Panc1 (cell line): ENCODE measurements around the gene LSM10. TPM values are rescaled to one million over a fixed set of nuclear protein-coding genes. Genes with fewer than 3 reads are reported as not detected.

Experiments used
- ATAC-seq: fragments of 200-7000 bp; cut with Tn5 transposase; 2 replicates; pipeline ENCODE4 v1.9.1; 2020; ENCODE audit warnings: mild to moderate bottlenecking, moderate library complexity
- BruUV-seq: library from RNA; stranded (reverse); fragments of 400-500 nt; replicated peaks from 2 replicates; lab custom pipeline; 2021; lab: Mats Ljungman, UMichigan
- CTCF ChIA-PET: fragments of 300-600 bp; sonication (Branson Sonifier 250); formaldehyde crosslinking; loops from one replicate; lab custom pipeline; 2022; ENCODE audit warnings: antibody characterized with exemption; lab: Charles Lee
- POLR2A ChIA-PET: fragments of 300-600 bp; sonication (Branson Sonifier 250); formaldehyde crosslinking; loops from one replicate; lab custom pipeline; 2022; ENCODE audit warnings: antibody characterized with exemption; lab: Charles Lee
- DNase-seq: peaks from one replicate; pipeline ENCODE4 v3.0.0-alpha.2; 2010; ENCODE audit warnings: low read depth, low spot score
- H3K27ac ChIP-seq: 2 replicates; pipeline ENCODE4 v1.5.1; 2011; ENCODE audit warnings: mild to moderate bottlenecking, low read length, inconsistent platforms
- H3K27me3 ChIP-seq: fragments of 200-500 bp; sonication (Bioruptor generic); 2 replicates; pipeline ENCODE4 v1.6.0; 2014; ENCODE audit warnings: low read length, inconsistent platforms; ENCODE audit not compliant: control insufficient read depth, insufficient read depth
- H3K36me3 ChIP-seq: fragments of 200-500 bp; sonication (Bioruptor generic); 2 replicates; pipeline ENCODE4 v1.5.1; 2014; ENCODE audit warnings: inconsistent platforms, mild to moderate bottlenecking, low read length, moderate library complexity; ENCODE audit not compliant: control insufficient read depth, insufficient read depth
- H3K4me1 ChIP-seq: 2 replicates; pipeline ENCODE4 v1.5.1; 2011; ENCODE audit warnings: inconsistent platforms, mild to moderate bottlenecking, low read length, moderate library complexity; ENCODE audit not compliant: control insufficient read depth, insufficient read depth
- H3K4me3 ChIP-seq, 2 experiments: 2 replicates each; pipeline ENCODE4 v1.5.1; 2011 to 2012; ENCODE audit warnings: low read depth in 2 of 2, low read length in 2 of 2, mild to moderate bottlenecking in 2 of 2, inconsistent platforms in 1 of 2, moderate library complexity in 1 of 2
- H3K9me3 ChIP-seq: fragments of 200-500 bp; sonication (Bioruptor generic); 2 replicates; pipeline ENCODE4 v1.5.1; 2014; ENCODE audit warnings: low read depth, mild to moderate bottlenecking, inconsistent platforms, low read length, moderate library complexity; ENCODE audit not compliant: control insufficient read depth, insufficient read depth
- CTCF ChIP-seq: fragments of 450-650 bp; IDR thresholded peaks from 2 replicates; pipeline ENCODE4 v1.5.1; 2017; ENCODE audit warnings: mild to moderate bottlenecking
- POLR2AphosphoS5 ChIP-seq: IDR thresholded peaks from 2 replicates; pipeline ENCODE4 v1.6.1; 2012; ENCODE audit warnings: mild to moderate bottlenecking, low read depth, low read length, moderate library complexity
- REST ChIP-seq, 2 experiments: IDR thresholded peaks; 2 replicates each; pipeline ENCODE4 v1.6.1; 2011 to 2012; ENCODE audit warnings: low read depth in 2 of 2, control low read depth in 1 of 2, low read length in 1 of 2, mild to moderate bottlenecking in 1 of 2, moderate library complexity in 1 of 2; ENCODE audit not compliant: insufficient read depth in 1 of 2
- SIN3A ChIP-seq: IDR thresholded peaks from 2 replicates; pipeline ENCODE4 v1.6.1; 2012; ENCODE audit warnings: low read depth, mild to moderate bottlenecking, low read length, moderate library complexity, borderline replicate concordance; ENCODE audit not compliant: insufficient read depth
- TCF7L2 ChIP-seq: IDR thresholded peaks from 2 replicates; pipeline ENCODE4 v1.6.1; 2011; ENCODE audit warnings: mild to moderate bottlenecking, low read depth, low read length, inconsistent platforms
- in situ Hi-C: cut with HindIII; loops from 2 replicates; pipeline ENCODE4 v1.10.0; 2016; ENCODE audit warnings: low sequenced_read_pairs, low pct_unique_long_range_greater_than_20kb
- intact Hi-C: fragments of 100-400 bp; cut with micrococcal nuclease; formaldehyde crosslinking; loops from one replicate; pipeline ENCODE4 v1.10.0; 2022; ENCODE audit not compliant: unreplicated experiment
- total RNA-seq: library from RNA; stranded (reverse); gene quantifications from one replicate; pipeline ENCODE4 v1.2.1, GENCODE V29; 2021; ENCODE audit not compliant: unreplicated experiment

LSM10 gene
- total RNA-seq, 1 experiment from 2014 or later, result 53.7 TPM

- intact Hi-C loops (no loop called here), in situ Hi-C loops (no loop called here)
- POLR2A ChIA-PET, result no interaction called here
- TF ChIP-seq REST (IDR thresholded peaks at IDR 0.05; ENCODE audit: insufficient read depth in 1 of 2, low read depth in 2 of 2, low read length in 1 of 2) (no peak), SIN3A (no peak), POLR2AphosphoS5 (no peak), TCF7L2 (no peak), CTCF (no peak)
- no peak overlapping the region for H3K27ac ChIP-seq
- H3K36me3 ChIP-seq, result no peaks in the 10 kb centered on the region
- DNase-seq (no peak), ATAC-seq (0 out of 2 replicates have a peak, but pooled peaks have one; percentile 42)
- no peaks in the 10 kb centered on the region for H3K27me3 ChIP-seq
- no TSS peak for BruUV-seq
- H3K9me3 ChIP-seq, result no peaks in the 10 kb centered on the region
- CTCF ChIA-PET, result interaction anchor here (0.5 kb wide), 1 partner anchor 227 kb away, joined by 4 read pairs; no protein-coding TSS in a partner anchor
- no peaks in the 10 kb centered on the region for H3K4me1 ChIP-seq
- no peak overlapping the region for H3K4me3 ChIP-seq
These were observed 41.0 kb upstream of the LSM10 start for GRCh38 chr1:36438715-36439114.

DNA sequence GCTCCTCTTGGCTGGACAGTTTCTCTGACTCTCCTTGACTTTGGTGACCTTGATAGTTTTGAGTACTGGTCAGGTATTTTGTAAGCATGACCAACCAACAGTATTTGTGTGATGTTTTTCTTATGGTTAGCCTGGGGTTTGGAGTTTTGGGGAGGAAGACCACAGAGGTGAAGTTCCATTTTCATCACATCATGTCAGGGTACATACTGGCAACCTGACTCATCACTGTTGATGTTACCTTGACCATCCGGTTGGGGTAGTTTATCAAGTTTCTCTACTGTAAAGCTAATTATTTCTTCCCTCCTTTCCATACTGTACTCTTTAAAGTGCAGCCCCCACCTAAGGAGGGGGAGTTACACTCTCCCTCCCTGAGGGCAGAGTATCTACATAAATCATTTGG, 39.1 kb upstream of the LSM10 start:
- ChIA-PET POLR2A (no interaction called here), CTCF (no interaction called here)
- TF ChIP-seq CTCF (no peak), TCF7L2 (no peak), POLR2AphosphoS5 (no peak), SIN3A (no peak), REST (IDR thresholded peaks at IDR 0.05; ENCODE audit: insufficient read depth in 1 of 2, low read depth in 2 of 2, low read length in 1 of 2) (no peak)
- Histone ChIP-seq H3K27ac (no peak overlapping the region), H3K36me3 (no peaks in the 10 kb centered on the region), H3K4me1 (no peaks in the 10 kb centered on the region), H3K4me3 (no peak overlapping the region), H3K9me3 (no peaks in the 10 kb centered on the region), H3K27me3 (no peaks in the 10 kb centered on the region)
- in situ Hi-C loops (no loop called here), intact Hi-C loops (no loop called here)
- DNase-seq (no peak), ATAC-seq (no peak)
- no TSS peak for BruUV-seq
